Fibroblast of the aortic adventitia (primary cell): Measurements from ENCODE around the gene TRAPPC8. TPM values are rescaled to one million over a fixed set of nuclear protein-coding genes. Genes with fewer than 3 reads are reported as not detected.
A peak's percentile ranks its signal among the peaks of the same experiment; 100 is the strongest.
"Not testable (repeated sequence)": the region's sequence is repeated elsewhere in the genome, so short reads cannot be mapped to it uniquely, and the experiment has no call there.

Experiments used
- DNase-seq: peaks from one replicate; pipeline ENCODE4 v3.0.0-alpha.2; 2010; ENCODE audit warnings: low read depth
- H3K4me3 ChIP-seq: 2 replicates; pipeline ENCODE4 v1.5.1; 2011; ENCODE audit warnings: low read depth, mild to moderate bottlenecking, control low read depth, low read length, moderate library complexity
- CTCF ChIP-seq: IDR thresholded peaks from 2 replicates; pipeline ENCODE4 v1.5.1; 2011; ENCODE audit warnings: mild to moderate bottlenecking, low read length, control low read depth, inconsistent platforms; ENCODE audit not compliant: insufficient read depth
- total RNA-seq: library from RNA; depleted of rRNA; stranded (reverse); fragments of >200 nt; gene quantifications from 2 replicates; pipeline ENCODE4 v1.2.3, GENCODE V29; 2012; ENCODE audit warnings: low replicate concordance

Gene TRAPPC8
- total RNA-seq, 1 donor = 48.5 TPM

GRCh38 chr18:31830686-31831085, 112.2 kb downstream of the TRAPPC8 start:
- TF ChIP-seq CTCF = no peak
- DNase-seq = no peak
- no peak overlapping the region for H3K4me3 ChIP-seq

- no peak for DNase-seq
- H3K4me3 ChIP-seq = no peak overlapping the region
- no peak for TF ChIP-seq CTCF
Measured at GRCh38 chr18:31828613-31829012, 114.3 kb downstream of the TRAPPC8 start.

- DNase-seq, H3K4me3 ChIP-seq: not testable (repeated sequence)
Measured at GRCh38 chr18:31826673-31827325, 116.1 kb downstream of the TRAPPC8 start.

GRCh38 chr18:31825772-31826171, 117.2 kb downstream of the TRAPPC8 start:
- H3K4me3 ChIP-seq = no peak overlapping the region
- no peak for TF ChIP-seq CTCF
- no peak for DNase-seq

GRCh38 chr18:31821545-31822171, 121.3 kb downstream of the TRAPPC8 start:
- no peak for TF ChIP-seq CTCF
- no peak overlapping the region for H3K4me3 ChIP-seq
- no peak for DNase-seq

- H3K4me3 ChIP-seq = no peak overlapping the region
- no peak for TF ChIP-seq CTCF
- no peak for DNase-seq
Measured at GRCh38 chr18:31819925-31820229, 123.1 kb downstream of the TRAPPC8 start.

GRCh38 chr18:31819106-31819924, 123.6 kb downstream of the TRAPPC8 start:
- DNase-seq = peak; percentile 69
- peak; percentile 76 for TF ChIP-seq CTCF
- no peak overlapping the region for H3K4me3 ChIP-seq
